ENCODE results near the gene PPARD. TPM values are rescaled to one million over a fixed set of nuclear protein-coding genes. Genes with fewer than 3 reads are reported as not detected.

Gene PPARD
- total and polyA plus RNA-seq, 2 donors (not counting 1 experiment from before 2014, with no cell fraction given), result 14.8 to 16.3 TPM

- Histone ChIP-seq H3K27ac (ENCODE audit: insufficient read depth, low read length) (peak overlapping the region; percentile 66), H2AFZ (ENCODE audit: low read length) (no peak overlapping the region), H3K4me2 (ENCODE audit: extremely low read depth, insufficient read depth, low read length) (no peak overlapping the region), H4K20me1 (ENCODE audit: control insufficient read depth, extremely low read depth, insufficient read depth, low read length) (no peaks in the 10 kb centered on the region), H3K27me3 (ENCODE audit: control insufficient read depth, insufficient read depth, low read length) (no peaks in the 10 kb centered on the region), H3K4me1 (ENCODE audit: control insufficient read depth, extremely low read depth, insufficient read depth, low read length) (peaks cover 23% of the 10 kb centered on the region), H3K79me2 (ENCODE audit: control insufficient read depth, insufficient read depth, low read length) (no peaks in the 10 kb centered on the region), H3K9me3 (ENCODE audit: control insufficient read depth, insufficient read depth, low read depth, low read length) (no peaks in the 10 kb centered on the region), H3K9ac (ENCODE audit: insufficient read depth, low read length) (no peak overlapping the region), H3K4me3 (replicated peaks in 1 of 4; ENCODE audit: control extremely low read depth in 1 of 4, insufficient read depth in 1 of 4, low read depth in 3 of 4, low read length in 4 of 4) (no peak overlapping the region), H3K36me3 (ENCODE audit: control insufficient read depth, insufficient read depth, low read length) (peaks cover 21% of the 10 kb centered on the region)
- DNase-seq (ENCODE audit: low read depth in 2 of 2), result no peak
- TF ChIP-seq EZH2 (IDR thresholded peaks at IDR 0.05; ENCODE audit: low read length, missing control alignments) (no peak), CTCF (conservative IDR thresholded peaks at IDR 0.05 in 1 of 2, IDR thresholded peaks at IDR 0.05 in 1 of 2; ENCODE audit: low read depth in 1 of 2, low read length in 2 of 2) (no peak)
Observed at GRCh38 chr6:35419961-35420360, 77.6 kb downstream of the PPARD start.

GRCh38 chr6:35425284-35425683 is 82.9 kb downstream of the PPARD start:
- peak; percentile 82 to 98 for DNase-seq (ENCODE audit: low read depth in 2 of 2)
- H3K79me2 ChIP-seq (ENCODE audit: control insufficient read depth, insufficient read depth, low read length), result no peaks in the 10 kb centered on the region
- H3K27me3 ChIP-seq (ENCODE audit: control insufficient read depth, insufficient read depth, low read length), result no peaks in the 10 kb centered on the region
- H3K4me3 ChIP-seq (replicated peaks in 1 of 4; ENCODE audit: control extremely low read depth in 1 of 4, insufficient read depth in 1 of 4, low read depth in 3 of 4, low read length in 4 of 4), result no peak overlapping the region
- H3K27ac ChIP-seq (ENCODE audit: insufficient read depth, low read length), result peak overlapping the region; percentile 82
- TF ChIP-seq CTCF (conservative IDR thresholded peaks at IDR 0.05 in 1 of 2, IDR thresholded peaks at IDR 0.05 in 1 of 2; ENCODE audit: low read depth in 1 of 2, low read length in 2 of 2), result no peak
- no peak for TF ChIP-seq EZH2 (IDR thresholded peaks at IDR 0.05; ENCODE audit: low read length, missing control alignments)
- peaks cover 34% of the 10 kb centered on the region for H3K4me1 ChIP-seq (ENCODE audit: control insufficient read depth, extremely low read depth, insufficient read depth, low read length)
- H3K9ac ChIP-seq (ENCODE audit: insufficient read depth, low read length), result no peak overlapping the region
- no peaks in the 10 kb centered on the region for H3K9me3 ChIP-seq (ENCODE audit: control insufficient read depth, insufficient read depth, low read depth, low read length)
- H2AFZ ChIP-seq (ENCODE audit: low read length), result no peak overlapping the region
- H4K20me1 ChIP-seq (ENCODE audit: control insufficient read depth, extremely low read depth, insufficient read depth, low read length), result no peaks in the 10 kb centered on the region
- H3K4me2 ChIP-seq (ENCODE audit: extremely low read depth, insufficient read depth, low read length), result peak overlapping the region; percentile 54
- H3K36me3 ChIP-seq (ENCODE audit: control insufficient read depth, insufficient read depth, low read length), result peaks cover 26% of the 10 kb centered on the region

- no peaks in the 10 kb centered on the region for H4K20me1 ChIP-seq (ENCODE audit: control insufficient read depth, extremely low read depth, insufficient read depth, low read length)
- no peak for TF ChIP-seq CTCF (conservative IDR thresholded peaks at IDR 0.05 in 1 of 2, IDR thresholded peaks at IDR 0.05 in 1 of 2; ENCODE audit: low read depth in 1 of 2, low read length in 2 of 2)
- no peak overlapping the region for H3K9ac ChIP-seq (ENCODE audit: insufficient read depth, low read length)
- peaks cover 26% of the 10 kb centered on the region for H3K36me3 ChIP-seq (ENCODE audit: control insufficient read depth, insufficient read depth, low read length)
- H3K4me2 ChIP-seq (ENCODE audit: extremely low read depth, insufficient read depth, low read length), result no peak overlapping the region
- no peak overlapping the region for H3K4me3 ChIP-seq (replicated peaks in 1 of 4; ENCODE audit: control extremely low read depth in 1 of 4, insufficient read depth in 1 of 4, low read depth in 3 of 4, low read length in 4 of 4)
- H3K9me3 ChIP-seq (ENCODE audit: control insufficient read depth, insufficient read depth, low read depth, low read length), result no peaks in the 10 kb centered on the region
- no peak for DNase-seq (ENCODE audit: low read depth in 2 of 2)
- no peak overlapping the region for H2AFZ ChIP-seq (ENCODE audit: low read length)
- no peaks in the 10 kb centered on the region for H3K79me2 ChIP-seq (ENCODE audit: control insufficient read depth, insufficient read depth, low read length)
- peak overlapping the region; percentile 82 for H3K27ac ChIP-seq (ENCODE audit: insufficient read depth, low read length)
- no peaks in the 10 kb centered on the region for H3K27me3 ChIP-seq (ENCODE audit: control insufficient read depth, insufficient read depth, low read length)
- H3K4me1 ChIP-seq (ENCODE audit: control insufficient read depth, extremely low read depth, insufficient read depth, low read length), result peaks cover 34% of the 10 kb centered on the region
Observed at GRCh38 chr6:35426074-35426473, 83.7 kb downstream of the PPARD start.
